GM12891 (cell line): ENCODE measurements around the gene BANF1.

ENCODE experiments used
- DNase-seq: peaks from one replicate; pipeline ENCODE4 v3.0.0; 2011; ENCODE audit warnings: low spot score; ENCODE audit not compliant: insufficient read length
- FAIRE-seq: peaks from 2 replicates; lab custom pipeline; 2011; peaks lifted over from hg19 to GRCh38; lab: Jason Lieb, UNC
- PAX5 ChIP-seq: IDR thresholded peaks from 2 replicates; pipeline ENCODE4 v1.6.1; 2011; ENCODE audit warnings: low read length, moderate library complexity, mild to moderate bottlenecking; ENCODE audit not compliant: insufficient read depth, severe bottlenecking
- POLR2A ChIP-seq: IDR thresholded peaks from 2 replicates; pipeline ENCODE4 v1.6.1; 2011; ENCODE audit warnings: low read depth, low read length, control low read depth
- POLR2AphosphoS5 ChIP-seq: IDR thresholded peaks from 2 replicates; pipeline ENCODE4 v1.6.1; 2011; ENCODE audit warnings: low read depth, low read length, control low read depth
- POU2F2 ChIP-seq: IDR thresholded peaks from 2 replicates; pipeline ENCODE4 v1.6.1; 2011; ENCODE audit warnings: low read depth, mild to moderate bottlenecking, control low read depth, low read length, moderate library complexity
- SPI1 ChIP-seq: IDR thresholded peaks from 2 replicates; pipeline ENCODE4 v1.6.1; 2011; ENCODE audit warnings: low read depth, low read length, control low read depth
- TAF1 ChIP-seq: IDR thresholded peaks from 2 replicates; pipeline ENCODE4 v1.6.1; 2011; ENCODE audit warnings: low read depth, low read length, control low read depth

Gene BANF1

DNA sequence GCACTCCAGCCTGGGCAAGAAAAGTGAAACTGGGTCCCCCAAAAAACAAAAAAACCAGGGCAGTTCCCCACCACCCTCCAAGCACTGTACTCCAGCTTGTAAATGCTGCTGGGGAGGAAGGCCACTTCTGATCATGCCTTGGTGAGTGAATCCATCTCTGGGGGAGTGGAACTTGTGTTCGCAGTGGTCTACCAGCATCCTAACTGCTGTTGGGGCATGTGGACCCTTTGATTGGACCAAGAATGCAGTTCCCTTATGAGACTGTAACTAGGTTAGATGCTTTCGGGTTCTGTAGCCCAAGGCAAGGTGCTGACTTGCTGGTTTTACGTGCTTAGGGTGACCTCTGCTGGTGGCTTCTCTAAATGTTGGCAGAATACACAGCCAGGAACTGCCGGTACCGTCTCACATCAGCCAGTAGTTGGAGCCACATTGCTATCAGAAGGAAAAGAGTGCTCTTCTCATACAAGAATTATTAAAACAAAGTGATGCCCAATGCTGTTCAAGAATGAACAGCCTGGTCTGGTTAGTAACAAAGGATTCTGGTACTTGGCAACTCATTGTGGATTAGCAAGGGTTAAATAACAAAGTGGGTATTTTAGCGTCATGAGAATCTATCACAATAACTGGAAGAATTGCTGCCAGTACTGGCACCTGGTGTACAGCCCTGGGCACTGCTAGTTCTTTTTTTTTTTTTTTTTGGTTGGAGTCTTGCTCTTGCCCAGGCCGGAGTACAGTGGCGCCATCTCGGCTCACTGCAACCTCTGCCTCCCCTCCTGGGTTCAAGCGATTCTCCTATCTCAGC, 13.3 kb upstream of the BANF1 start:
- TF ChIP-seq POU2F2 (no peak), SPI1 (peak; percentile 52)
- FAIRE-seq, result peak; percentile 98
- peak; percentile 85 for DNase-seq

DNA sequence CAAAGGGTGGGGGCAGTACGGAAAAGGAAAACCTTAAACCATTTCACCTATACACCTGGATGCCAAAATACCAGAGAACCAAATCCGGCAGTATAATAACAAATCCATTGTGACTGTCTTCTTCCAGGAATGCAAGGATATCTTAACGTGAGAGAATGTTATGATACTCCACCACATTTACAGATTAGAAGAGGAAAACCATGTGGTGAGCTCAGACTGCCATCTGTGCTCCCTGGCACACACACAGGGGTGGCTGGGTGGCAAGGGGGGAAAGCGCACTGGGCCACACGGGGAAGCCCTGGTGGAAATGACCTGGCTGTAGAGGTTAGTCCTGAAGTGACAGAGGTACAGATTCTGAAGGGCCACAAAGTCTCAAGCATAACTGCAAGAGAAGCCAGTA, 10.2 kb upstream of the BANF1 start:
- DNase-seq, result no peak
- TF ChIP-seq PAX5 (no peak), POLR2A (no peak), TAF1 (no peak), SPI1 (no peak), POU2F2 (no peak), POLR2AphosphoS5 (no peak)
- FAIRE-seq, result no peak

DNA sequence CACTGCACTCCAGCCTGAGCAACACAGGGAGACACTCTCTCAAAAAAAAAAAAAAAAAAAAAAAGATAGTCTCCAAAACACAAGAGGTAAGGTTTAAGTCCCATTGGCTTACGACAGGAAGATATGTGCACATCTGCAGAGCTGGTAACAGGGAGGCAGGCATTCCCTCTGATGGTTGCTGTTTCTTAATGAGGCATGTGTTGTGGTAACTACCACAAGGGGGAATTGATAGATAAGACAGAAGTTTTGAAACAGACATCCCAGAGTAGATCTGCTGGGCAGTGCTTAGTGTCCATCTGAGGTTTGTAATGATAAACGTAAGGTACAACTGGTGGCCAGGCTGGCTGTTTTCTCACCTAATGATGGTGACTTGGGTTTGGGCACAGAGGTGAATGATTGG, 5.0 kb upstream of the BANF1 start:
- FAIRE-seq, result no peak
- TF ChIP-seq PAX5, result no peak
- no peak for TF ChIP-seq POU2F2
- DNase-seq, result no peak

DNA sequence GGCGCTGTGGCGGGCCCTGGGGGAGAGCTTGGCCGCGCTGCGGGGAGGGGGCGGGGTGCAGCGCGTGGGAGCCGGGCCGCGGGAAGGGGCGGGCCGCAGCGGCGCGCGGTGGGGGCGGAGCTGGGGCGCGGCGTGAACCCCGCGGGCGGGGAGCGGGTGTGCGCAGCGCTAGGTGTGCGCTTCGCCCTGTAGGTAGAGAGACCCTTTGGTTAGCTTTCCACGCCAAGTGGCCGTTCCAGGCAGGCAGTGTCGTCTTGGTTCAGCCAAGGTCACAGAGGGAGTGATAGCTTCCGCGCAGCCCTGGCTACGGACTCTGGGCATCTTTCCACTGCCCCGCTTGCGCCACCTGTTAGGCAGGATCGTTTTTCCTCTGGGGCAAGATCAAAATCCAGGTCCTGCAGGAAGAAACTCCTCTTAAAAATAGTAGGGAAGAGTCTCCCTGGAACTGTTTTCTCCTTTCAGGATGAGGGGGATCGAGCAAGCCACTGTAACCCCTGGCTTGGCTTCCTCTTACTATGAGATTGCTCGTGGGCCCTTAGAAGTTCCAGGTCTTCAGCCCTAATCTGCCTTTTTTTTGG, 434 bp downstream of the BANF1 start:
- TF ChIP-seq PAX5 (no peak), POLR2A (no peak; the same call in 1 of the 2 replicates), TAF1 (no peak), SPI1 (no peak), POLR2AphosphoS5 (no peak), POU2F2 (no peak)
- FAIRE-seq (peak; percentile 85), DNase-seq (peak; percentile 67)

DNA sequence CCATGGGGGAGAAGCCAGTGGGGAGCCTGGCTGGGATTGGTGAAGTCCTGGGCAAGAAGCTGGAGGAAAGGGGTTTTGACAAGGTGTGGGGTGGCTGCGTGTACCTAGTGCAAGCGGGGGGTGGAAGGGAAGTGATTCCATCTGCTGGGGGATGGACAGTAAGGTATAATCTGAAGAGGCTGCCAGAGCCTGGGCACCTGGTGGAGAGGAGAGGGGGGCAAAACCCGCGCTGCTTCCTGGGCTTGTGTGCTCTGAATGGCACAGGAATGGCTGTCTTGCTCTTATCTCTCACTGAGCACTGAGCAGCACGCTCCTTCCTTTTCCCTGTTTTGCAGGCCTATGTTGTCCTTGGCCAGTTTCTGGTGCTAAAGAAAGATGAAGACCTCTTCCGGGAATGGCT, 988 bp downstream of the BANF1 start:
- TF ChIP-seq PAX5, result no peak
- DNase-seq (no peak), FAIRE-seq (no peak)

DNA sequence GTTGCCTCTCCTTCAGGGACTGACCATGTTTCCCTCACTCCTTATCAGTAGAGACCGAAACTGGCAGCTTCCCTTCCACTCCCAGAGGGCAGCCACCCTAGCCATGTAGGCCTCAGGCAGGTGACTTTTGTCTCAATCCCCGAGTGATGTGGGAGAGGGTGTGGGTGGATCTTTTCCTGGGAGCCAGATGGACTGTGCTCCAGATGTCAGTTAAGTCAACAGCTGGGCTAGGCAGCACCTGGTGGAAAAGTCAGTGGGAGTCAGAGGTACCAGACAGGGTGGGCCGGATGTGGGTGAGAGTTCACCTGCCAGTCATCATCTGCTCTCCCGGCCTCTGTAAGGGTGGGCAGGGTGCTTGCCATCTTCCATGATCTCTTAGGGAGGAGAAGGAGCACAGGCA, 1.9 kb downstream of the BANF1 start:
- no peak for FAIRE-seq
- TF ChIP-seq POU2F2, result no peak
- TF ChIP-seq SPI1, result no peak
- no peak for TF ChIP-seq POLR2AphosphoS5
- no peak for TF ChIP-seq PAX5
- no peak; the same call in 1 of the 2 replicates for TF ChIP-seq POLR2A
- TF ChIP-seq TAF1, result no peak
- no peak for DNase-seq

DNA sequence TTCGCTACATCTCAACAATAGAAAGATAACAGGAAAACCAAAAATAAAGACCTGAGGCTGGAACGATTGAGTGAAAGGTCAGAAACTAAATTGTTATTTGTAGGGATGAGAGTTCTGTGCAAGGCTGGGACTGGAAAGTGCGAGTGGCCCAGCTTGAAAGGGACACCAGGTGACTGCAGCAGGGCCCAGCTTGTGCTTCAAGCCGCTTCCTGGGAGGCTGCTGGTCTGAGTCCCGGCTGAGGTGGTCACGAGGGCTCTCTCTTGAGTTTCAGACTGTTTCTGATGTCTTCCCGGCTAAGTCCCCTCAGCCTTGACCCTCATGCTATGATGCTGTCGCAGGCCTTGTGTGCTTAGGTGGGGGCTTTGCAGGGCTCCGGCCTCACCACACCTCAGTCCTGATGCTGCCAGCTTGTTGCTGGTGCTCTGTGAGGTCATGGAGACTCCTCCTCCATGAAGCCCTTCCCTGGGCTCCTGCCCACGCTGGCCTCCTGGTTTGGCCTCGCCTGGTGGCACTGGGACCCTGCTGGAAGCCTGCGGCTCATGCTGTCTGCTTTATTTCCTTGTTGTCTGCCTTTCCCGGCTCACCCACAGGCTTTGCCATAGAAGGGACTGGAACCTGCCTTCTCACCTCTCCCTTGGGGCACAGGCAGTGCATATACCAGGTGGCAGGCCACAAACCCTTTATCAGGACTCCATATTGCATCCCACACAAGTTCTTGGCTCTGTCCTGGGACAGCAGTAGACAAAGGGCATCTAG, 4.0 kb downstream of the BANF1 start:
- DNase-seq, result no peak
- TF ChIP-seq POLR2A, result no peak
- TF ChIP-seq PAX5, result no peak
- peak; percentile 15; the same call in 1 of the 2 replicates for TF ChIP-seq POLR2AphosphoS5
- no peak for TF ChIP-seq SPI1
- TF ChIP-seq POU2F2, result no peak
- no peak for FAIRE-seq

DNA sequence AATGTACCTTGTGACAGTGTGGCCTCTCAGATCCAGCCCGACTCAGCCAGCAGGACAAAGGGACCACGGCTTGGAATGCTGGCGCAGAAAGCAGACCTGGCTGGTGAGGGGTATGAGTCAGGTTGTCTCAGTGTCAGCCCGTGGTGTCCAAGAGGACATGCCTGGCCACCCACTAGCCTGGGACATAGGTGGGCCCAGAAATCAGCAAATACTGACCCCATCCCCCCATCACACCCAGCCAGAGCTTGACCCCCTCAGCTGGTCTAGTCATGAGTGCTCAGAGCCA, 4.5 kb downstream of the BANF1 start:
- TF ChIP-seq POLR2A (no peak), PAX5 (no peak), TAF1 (no peak), POLR2AphosphoS5 (no peak), SPI1 (no peak), POU2F2 (no peak)
- FAIRE-seq (no peak), DNase-seq (no peak)

DNA sequence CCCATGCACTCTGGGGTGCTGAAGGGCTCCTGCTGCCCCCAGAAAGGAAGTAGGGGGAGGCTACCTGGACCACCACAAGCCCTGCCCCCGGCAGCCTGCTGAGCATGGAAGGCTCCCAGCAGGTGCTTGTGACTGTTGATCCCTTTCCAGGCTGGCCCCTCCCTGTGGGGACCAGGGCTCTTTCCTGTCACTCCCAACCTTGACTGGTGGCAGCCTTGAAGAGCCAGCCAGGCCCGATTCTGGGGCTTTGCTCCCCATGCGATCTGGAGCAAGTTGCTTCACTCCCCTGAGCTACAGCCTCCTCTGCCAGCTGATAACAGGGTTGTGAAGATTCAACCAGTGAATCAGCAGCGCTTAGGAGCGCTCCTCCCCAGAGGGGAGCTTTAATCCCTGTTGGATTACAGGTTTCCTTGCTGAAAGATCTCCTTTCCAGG, 4.9 kb downstream of the BANF1 start:
- TF ChIP-seq POU2F2 (no peak), POLR2A (no peak), SPI1 (no peak), POLR2AphosphoS5 (no peak), TAF1 (no peak), PAX5 (no peak)
- no peak for DNase-seq
- FAIRE-seq, result no peak

DNA sequence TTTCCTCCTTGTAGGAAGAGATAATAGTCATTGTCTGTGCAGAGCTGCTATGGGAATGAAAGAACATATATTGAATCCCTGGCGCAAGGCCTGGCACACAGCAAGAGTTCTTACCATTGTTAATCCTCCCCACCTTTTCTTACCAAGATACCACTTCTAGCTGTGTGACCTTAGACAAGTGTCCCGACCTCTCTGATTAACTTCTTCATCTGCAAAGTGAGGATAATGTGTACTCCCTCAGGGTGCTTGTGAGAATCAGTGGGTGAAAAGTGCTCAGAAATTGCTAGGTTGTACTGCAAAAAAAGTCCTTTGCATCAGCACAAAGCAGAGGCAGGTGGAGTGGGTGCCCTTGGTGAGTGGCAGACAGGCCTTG, 5.8 kb downstream of the BANF1 start:
- DNase-seq (no peak), FAIRE-seq (no peak)
- TF ChIP-seq SPI1 (no peak), PAX5 (no peak), POLR2A (no peak), TAF1 (no peak), POU2F2 (no peak), POLR2AphosphoS5 (no peak)
